Ammon's horn (tissue), 1 donor: Measurements from ENCODE around the gene POMGNT2.
A peak's percentile ranks its signal among the peaks of the same experiment; 100 is the strongest.

Experiments
- DNase-seq: peaks from one replicate; pipeline ENCODE4 v3.0.0-alpha.2; 2016; ENCODE audit warnings: low spot score

Gene POMGNT2

GRCh38 chr3:43105596-43106292 lies at the start of gene POMGNT2:
TSS of gene POMGNT2 (minus strand) at chr3:43106079. CDS start at chr3:43081431, 24,648 bp downstream.
- peak; percentile 93 for DNase-seq

- DNase-seq, result no peak
These were observed 49.1 kb upstream of the POMGNT2 start for GRCh38 chr3:43154980-43155379.

GRCh38 chr3:43153216-43154083 lies 47.6 kb upstream of the POMGNT2 start:
- peak; percentile 63 for DNase-seq

DNA sequence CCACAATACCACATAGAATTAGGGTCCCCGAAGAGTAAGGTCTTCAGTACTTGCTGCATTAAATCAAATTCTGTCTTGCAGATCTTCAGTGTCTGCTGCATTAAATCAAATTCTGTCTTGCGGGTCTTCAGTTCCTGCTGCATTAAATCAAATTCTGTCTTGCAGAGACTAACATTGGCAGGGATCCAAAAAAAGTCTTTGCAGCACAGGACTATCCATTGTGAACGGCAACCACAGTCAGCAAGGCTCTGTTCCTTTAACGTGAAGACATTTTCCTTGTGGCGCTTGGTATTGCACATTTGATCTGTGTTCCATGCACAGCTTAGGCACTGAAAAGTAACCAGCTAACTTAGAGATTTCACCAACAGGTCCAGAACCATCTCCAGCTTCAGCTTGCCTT lies 46.8 kb upstream of the POMGNT2 start:
- DNase-seq, result peak; percentile 35

DNA sequence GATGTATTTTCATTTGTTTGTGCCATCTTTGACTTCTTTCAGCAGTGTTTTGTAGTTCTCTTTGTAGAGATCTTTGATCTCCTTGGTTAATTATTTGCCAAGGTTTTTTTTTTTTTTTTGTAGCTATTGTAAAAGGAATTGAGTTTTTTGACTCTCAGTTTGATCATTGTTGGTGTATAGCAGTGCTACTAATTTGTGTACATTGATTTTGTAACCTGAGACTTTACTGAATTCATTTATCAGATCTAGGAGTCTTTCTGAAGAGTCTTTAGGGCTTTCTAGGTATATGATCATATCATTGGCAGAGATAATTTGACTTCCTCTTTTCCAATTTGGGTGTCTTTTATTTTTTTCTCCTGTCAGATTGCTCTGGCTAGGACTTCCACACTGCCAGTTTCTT lies 42.2 kb upstream of the POMGNT2 start:
- no peak for DNase-seq

GRCh38 chr3:43146599-43146998 lies 40.7 kb upstream of the POMGNT2 start:
- no peak for DNase-seq

- no peak for DNase-seq
These were observed 39.0 kb upstream of the POMGNT2 start for GRCh38 chr3:43144761-43145490.

GRCh38 chr3:43142472-43142871 lies 36.6 kb upstream of the POMGNT2 start:
- no peak for DNase-seq

DNA sequence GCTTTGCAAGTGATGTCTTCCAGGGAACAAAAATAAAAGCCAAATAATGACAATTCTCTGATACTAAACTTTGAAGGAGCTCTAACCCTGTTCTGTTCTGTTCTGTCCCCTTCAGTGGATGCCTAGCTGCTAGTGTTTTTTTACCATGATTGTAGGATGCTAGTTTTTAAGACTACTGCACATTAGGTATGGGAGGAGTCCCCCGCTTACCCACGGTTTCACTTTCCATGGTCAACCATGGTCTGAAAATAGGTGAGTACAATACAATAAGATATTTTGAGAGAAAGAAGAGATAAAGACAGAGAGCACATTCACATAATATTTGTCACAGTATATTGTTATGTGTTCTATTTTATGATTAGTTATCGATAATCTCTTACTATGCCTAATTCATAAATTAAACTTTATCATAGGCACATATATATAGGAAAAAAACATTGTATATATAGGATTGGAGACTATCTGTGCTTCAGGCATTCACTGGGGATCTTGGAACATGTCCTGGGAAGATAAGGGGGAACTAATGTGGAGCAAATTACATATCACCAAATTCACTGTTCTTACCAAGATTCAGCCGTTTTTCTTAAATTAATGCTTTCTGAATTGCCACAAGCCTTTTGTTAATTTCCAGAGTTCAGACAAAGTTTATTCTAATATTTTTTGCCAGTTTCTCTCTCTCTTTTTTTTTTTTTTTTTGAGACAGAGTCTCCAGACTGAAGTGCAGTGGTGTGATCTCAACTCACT lies 32.8 kb upstream of the POMGNT2 start:
- no peak for DNase-seq

DNA sequence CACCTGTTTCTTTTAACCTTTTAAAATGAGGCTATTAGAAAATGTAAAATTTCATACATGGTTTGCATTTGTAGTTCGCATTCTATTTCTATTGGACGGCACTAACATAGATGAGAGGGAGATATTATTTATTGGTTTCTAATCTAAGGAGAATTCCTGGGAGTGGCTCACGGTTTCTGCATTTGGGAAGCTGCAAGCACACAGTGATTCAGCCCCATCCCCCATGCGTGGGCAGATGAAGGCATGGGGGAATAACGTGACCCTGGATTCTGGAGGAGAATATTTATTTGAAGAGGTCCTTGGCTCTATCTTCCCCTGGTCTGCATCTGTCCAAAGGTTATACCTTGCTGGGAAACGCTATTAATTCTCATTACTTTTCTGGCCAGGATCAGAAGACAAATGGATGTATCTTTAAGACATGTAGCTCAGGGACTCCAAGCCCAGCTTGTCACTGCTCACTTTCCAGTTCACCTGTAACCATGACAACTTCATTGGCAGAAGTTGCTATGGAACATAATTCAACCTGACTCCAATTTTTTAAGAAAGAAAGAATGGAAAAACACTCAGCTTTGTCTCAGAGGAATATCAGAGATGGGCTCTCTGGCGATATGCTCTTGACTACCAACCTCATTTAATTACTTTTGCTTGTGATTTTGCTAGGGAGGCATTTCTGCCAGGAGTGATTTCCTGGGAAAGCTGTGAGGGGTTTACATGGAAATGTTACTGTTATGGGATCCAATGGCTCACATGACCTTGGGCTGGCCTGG lies 27.2 kb upstream of the POMGNT2 start:
- peak; percentile 30 for DNase-seq

DNA sequence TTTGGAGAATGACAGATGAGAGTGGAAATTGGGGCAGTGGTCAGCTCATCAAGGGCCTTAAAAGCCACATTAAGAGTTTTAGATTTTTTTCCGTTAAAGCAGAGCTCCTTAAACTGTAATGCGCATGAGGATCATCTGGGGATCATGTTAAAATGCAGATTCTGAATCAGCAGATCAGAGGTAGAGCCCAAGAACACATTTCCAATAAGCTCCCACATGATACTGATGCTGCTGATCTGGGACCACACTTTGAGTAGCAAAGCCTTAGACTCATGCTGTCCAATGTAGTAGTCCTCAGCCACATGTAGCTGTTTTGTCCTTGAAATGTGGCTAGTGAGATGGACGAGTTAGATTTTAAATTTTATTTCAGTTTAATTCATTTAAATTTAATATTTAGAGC lies 26.3 kb upstream of the POMGNT2 start:
- no peak for DNase-seq

DNA sequence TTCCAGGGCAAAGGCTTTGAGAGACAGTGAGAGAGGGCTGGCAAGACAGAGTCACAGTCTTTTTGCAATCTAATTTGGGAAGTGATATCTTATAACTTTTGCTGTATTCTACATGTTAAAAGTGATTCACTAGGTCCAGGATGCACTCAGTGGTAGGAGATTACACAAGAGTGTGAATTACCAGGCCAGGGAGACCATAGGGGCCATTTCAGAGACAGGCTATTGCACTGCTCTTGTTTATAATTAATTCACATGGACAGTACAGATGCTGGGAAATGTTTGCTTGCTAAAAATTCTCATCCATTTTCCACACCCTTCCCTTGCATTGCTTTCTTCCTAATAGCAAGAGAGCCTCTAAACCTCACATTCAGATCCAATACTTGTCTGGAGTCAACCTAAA lies 22.6 kb upstream of the POMGNT2 start:
- DNase-seq, result no peak

- DNase-seq, result no peak
These were observed 20.7 kb upstream of the POMGNT2 start for GRCh38 chr3:43126536-43126935.

- no peak for DNase-seq
These were observed 18.0 kb upstream of the POMGNT2 start for GRCh38 chr3:43123895-43124294.

DNA sequence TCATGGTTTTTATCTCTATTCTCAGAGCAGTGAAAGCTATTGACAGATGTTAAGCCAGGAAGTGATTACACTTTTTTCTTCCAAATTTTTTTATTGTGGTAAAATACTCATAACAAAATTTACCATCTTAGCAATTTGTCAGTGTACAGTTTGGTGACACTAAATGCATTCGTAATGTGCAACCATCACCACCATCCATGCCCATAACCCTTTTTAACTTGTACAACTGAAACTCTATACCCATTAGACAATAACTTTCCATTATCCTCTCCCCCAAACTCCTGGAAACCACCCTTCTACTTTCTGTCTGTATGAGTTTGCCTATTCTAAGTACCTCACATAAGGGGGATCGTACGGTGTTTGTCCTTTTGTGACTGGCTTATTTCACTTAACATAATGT lies 15.1 kb upstream of the POMGNT2 start:
- no peak for DNase-seq

DNA sequence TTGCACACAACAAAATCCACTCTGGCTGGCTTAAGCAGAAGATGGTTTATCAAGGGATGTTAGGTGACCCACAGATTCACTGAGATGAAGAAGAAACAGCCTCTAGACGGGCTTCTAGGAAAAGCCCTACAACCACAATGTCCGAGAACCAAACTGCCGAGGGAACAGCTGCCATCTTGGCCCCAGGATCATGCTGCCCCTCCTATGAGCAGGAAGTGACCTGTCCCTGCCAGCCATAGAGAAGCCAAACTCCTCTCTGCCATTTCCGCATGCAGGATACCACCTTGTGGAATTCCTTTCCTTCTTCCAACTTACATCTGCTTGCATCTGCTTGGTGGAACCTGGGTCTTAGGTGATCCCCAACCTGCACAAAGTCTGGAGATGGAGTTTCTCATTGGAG lies 11.4 kb upstream of the POMGNT2 start:
- no peak for DNase-seq

DNA sequence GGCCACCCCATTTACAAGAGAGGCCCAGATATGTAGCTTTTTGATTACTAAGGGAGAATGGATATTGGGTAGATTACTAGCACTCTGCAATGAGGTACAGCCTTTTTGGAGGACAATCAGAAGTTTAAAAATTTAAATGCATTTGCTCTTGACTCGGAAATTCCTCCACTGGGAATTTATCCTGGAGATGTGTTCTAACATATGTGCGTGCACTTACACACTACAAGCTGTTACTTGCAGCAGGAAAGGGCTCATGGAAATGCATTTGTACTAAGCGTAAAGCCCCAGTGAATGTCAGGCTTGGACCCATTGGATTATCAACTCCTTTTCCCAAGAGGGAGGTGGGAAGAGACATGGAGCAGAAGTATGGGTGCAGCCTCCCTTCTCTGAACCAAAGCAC lies 7.8 kb upstream of the POMGNT2 start:
- DNase-seq, result no peak

DNA sequence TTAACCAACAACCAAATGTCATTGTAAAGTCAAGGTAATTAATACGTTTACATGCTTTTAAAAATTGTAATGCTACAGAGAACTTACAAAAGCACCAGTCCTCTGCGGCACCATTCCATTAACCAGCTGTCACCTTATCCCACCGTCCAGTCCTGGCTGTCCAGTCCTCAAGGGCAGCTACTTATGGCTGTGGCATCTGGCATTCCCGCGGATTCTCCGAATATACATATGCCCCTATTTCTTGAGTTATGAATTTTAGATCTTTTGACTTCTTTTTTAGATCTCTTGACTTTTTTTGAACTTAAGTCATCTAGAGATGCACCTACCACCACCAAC lies 382 bp upstream of the POMGNT2 start:
- no peak for DNase-seq

DNA sequence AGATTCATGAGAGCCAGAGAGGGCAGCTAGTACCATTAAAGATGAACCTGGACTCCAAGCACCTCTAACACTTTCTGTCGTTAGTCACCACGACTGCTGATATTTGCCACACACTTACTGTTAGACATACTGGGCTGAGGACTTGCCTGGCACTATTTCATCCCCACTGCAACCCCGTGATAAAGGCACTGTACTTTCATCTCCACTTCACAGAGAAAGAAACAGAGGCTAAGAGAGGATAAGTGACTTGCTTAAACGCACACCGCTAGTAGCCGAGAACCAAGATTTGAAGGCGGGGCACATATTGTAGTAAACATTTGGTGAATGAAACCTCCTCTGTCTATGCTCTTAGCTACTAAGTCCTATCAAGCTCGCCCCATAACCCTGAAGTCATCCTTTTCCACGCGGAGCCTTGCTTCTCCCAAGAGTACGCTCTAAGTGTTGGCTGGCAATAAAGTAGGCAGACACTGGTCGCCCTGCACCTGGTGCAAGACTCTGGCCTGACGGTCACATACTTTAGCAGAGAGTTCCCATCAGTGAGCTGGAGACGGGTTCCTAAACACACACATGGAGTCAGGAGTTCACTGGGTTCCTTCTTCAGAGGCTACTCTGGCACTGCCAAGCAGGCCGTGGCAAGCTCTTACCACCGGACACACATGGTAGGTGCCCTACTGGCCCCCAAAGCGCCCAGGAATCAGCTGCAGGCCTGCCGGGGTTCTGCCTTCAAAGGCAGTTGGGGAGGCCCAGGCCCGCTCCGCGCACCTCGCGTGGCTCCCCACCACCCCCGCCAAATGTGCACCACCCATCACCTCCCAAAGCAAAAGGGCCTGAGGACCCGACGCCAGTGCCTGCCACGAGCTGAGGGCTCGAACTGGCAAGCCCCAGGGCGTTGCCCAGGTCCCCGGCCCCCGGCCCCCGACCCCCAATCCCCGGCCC lies 951 bp downstream of the POMGNT2 start:
- DNase-seq, result no peak

DNA sequence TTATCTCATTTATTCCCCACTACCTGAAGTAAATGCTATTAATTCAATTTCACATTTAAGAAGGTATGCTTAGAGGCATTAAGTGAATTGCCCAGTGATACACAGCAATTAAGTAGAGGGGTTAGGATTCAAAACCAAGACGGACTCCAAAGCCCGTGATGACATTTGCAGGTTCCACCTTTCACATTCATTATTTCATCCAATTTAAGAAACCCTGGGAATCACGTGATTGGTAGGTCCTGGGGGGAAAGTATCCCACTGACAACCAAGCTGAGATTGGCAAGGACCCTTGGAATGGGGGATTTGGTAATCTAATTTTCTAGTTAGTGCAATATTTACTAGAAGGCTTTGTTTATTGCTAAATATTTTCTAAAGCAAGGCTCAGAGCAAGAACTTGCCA lies 1.8 kb downstream of the POMGNT2 start:
- DNase-seq, result no peak
